Choroid plexus epithelial cell (primary cell): ENCODE measurements around the gene KCNIP2.

Source experiments
- DNase-seq: peaks from one replicate; pipeline ENCODE4 v3.0.0-alpha.2; 2010; ENCODE audit warnings: low read depth
- H3K4me3 ChIP-seq: 2 replicates; pipeline ENCODE4 v1.5.1; 2011; ENCODE audit warnings: low read depth, mild to moderate bottlenecking, control low read depth, low read length, moderate library complexity
- CTCF ChIP-seq: conservative IDR thresholded peaks from 2 replicates; pipeline ENCODE4 v1.5.1; 2011; ENCODE audit warnings: low read depth, mild to moderate bottlenecking, control low read depth, inconsistent platforms, low read length, moderate library complexity

KCNIP2 gene

GRCh38 chr10:101851411-101852116 is 8.0 kb upstream of the KCNIP2 start:
- DNase-seq, result no peak
- TF ChIP-seq CTCF, result no peak
- no peak overlapping the region for H3K4me3 ChIP-seq

GRCh38 chr10:101850749-101851148 is 7.1 kb upstream of the KCNIP2 start:
- DNase-seq, result no peak
- TF ChIP-seq CTCF, result no peak
- H3K4me3 ChIP-seq, result no peak overlapping the region

- TF ChIP-seq CTCF, result no peak
- peak; percentile 54 for DNase-seq
- H3K4me3 ChIP-seq, result no peak overlapping the region
Measured at GRCh38 chr10:101848894-101849351, 5.3 kb upstream of the KCNIP2 start.

- no peak for TF ChIP-seq CTCF
- DNase-seq, result peak; percentile 28
- no peak overlapping the region for H3K4me3 ChIP-seq
Measured at GRCh38 chr10:101848408-101848807, 4.8 kb upstream of the KCNIP2 start.

- TF ChIP-seq CTCF, result no peak
Measured at GRCh38 chr10:101845893-101846292, 2.3 kb upstream of the KCNIP2 start.

GRCh38 chr10:101841826-101842225 is 1.8 kb downstream of the KCNIP2 start:
- no peak overlapping the region for H3K4me3 ChIP-seq
- no peak for DNase-seq
- no peak for TF ChIP-seq CTCF

More at GRCh38 chr10:101845893-101846292, 2.3 kb upstream of the KCNIP2 start:
- H3K4me3 ChIP-seq, result no peak overlapping the region
- DNase-seq, result no peak
